ENCODE measurements around the gene ACOT9. TPM values are rescaled to one million over a fixed set of nuclear protein-coding genes. Genes with fewer than 3 reads are reported as not detected.
A peak's percentile ranks its signal among the peaks of the same experiment; 100 is the strongest.

Gene ACOT9, protein sequence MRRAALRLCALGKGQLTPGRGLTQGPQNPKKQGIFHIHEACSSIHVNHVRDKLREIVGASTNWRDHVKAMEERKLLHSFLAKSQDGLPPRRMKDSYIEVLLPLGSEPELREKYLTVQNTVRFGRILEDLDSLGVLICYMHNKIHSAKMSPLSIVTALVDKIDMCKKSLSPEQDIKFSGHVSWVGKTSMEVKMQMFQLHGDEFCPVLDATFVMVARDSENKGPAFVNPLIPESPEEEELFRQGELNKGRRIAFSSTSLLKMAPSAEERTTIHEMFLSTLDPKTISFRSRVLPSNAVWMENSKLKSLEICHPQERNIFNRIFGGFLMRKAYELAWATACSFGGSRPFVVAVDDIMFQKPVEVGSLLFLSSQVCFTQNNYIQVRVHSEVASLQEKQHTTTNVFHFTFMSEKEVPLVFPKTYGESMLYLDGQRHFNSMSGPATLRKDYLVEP
- total RNA-seq (10 to 100 TPM; 15.0 to 22.1 (median 19.2) TPM), total RNA-seq (10.7 to 58.8 (median 29.3) reads per million in 29 experiments)
- 28.1 TPM for total RNA-seq (2013)

GRCh38 chrX:23742697-23743622, at the start of gene ACOT9:
TSS of gene ACOT9 (minus strand) at chrX:23743276. CDS start at chrX:23743144, 132 bp downstream.
- H3K27me3 Mint-ChIP-seq = no peaks in the 10 kb centered on the region
- DNase-seq = peak; percentile 31 to 76 (median 61)
- peak within 1 kb of the TSS; percentile 66 for H3K27ac ChIP-seq (ENCODE audit: low read length)
- no peaks in the 10 kb centered on the region for H3K9me3 Mint-ChIP-seq
- ChIA-PET POLR2A (interaction anchor here (0.9 to 1.6 kb wide), 4 partner anchors 10 to 76 kb away, joined by 3 to 11 read pairs (median 4); partner anchors contain the start of genes SAT1 (in 2 of the 2) and PRDX4 (in 1 of the 2)), CTCF (interaction anchor here in 1 of 2 donors (0.5 to 1.6 kb wide), 5 partner anchors 31 to 311 kb away, joined by 3 to 4 read pairs (median 3); partner anchors contain the start of gene SAT1)
- H3K27ac Mint-ChIP-seq = peak within 1 kb of the TSS; percentile 71 to 79
- peak; percentile 88 to 92 (median 90) for ATAC-seq (replicated peaks in 1 of 4)
- H3K4me1 Mint-ChIP-seq = peaks cover 13 to 37% (median 23%) of the 10 kb centered on the region in 3 donors
- H3K36me3 ChIP-seq (ENCODE audit: control insufficient read depth in 2 of 2, extremely low read depth in 1 of 2, insufficient read depth in 1 of 2, low read length in 1 of 2) = no peaks in the 10 kb centered on the region
- peak within 1 kb of the TSS; percentile 66 to 88 (median 77) for H3K4me3 Mint-ChIP-seq
- H3K4me1 ChIP-seq (ENCODE audit: control insufficient read depth in 1 of 2, extremely low read depth in 1 of 2, insufficient read depth in 2 of 2, low read length in 2 of 2) = peaks cover 0 to 31% of the 10 kb centered on the region in 2 experiments
- under 1% methylated on average over 36 of the region's 73 CpGs for WGBS (ENCODE audit: insufficient coverage)
- no peaks in the 10 kb centered on the region for H3K9me3 ChIP-seq
- no peaks in the 10 kb centered on the region for H3K36me3 Mint-ChIP-seq
- H3K4me3 ChIP-seq (ENCODE audit: control insufficient read depth in 1 of 2, extremely low read depth in 1 of 2, low read length in 1 of 2) = peak within 1 kb of the TSS; percentile 70 to 73
- H3K27me3 ChIP-seq (replicated peaks in 1 of 2; ENCODE audit: control insufficient read depth in 2 of 2, extremely low read depth in 1 of 2, insufficient read depth in 2 of 2, low read length in 1 of 2) = no peaks in the 10 kb centered on the region

GRCh38 chrX:23790155-23790497, 47.0 kb upstream of the ACOT9 start:
- Histone ChIP-seq H3K27me3 (replicated peaks in 1 of 2; ENCODE audit: control insufficient read depth in 2 of 2, extremely low read depth in 1 of 2, insufficient read depth in 2 of 2, low read length in 1 of 2) (no peaks in the 10 kb centered on the region), H3K4me1 (ENCODE audit: control insufficient read depth in 1 of 2, extremely low read depth in 1 of 2, insufficient read depth in 2 of 2, low read length in 2 of 2) (no peaks in the 10 kb centered on the region), H3K9me3 (no peaks in the 10 kb centered on the region), H3K27ac (ENCODE audit: low read length) (no peak overlapping the region), H3K36me3 (ENCODE audit: control insufficient read depth in 2 of 2, extremely low read depth in 1 of 2, insufficient read depth in 1 of 2, low read length in 1 of 2) (peaks cover 0 to 13% of the 10 kb centered on the region in 2 donors), H3K4me3 (ENCODE audit: control insufficient read depth in 1 of 2, extremely low read depth in 1 of 2, low read length in 1 of 2) (no peak overlapping the region)
- WGBS (ENCODE audit: insufficient coverage) = no CpG with 5 or more reads among the region's 11 CpGs
- CTCF ChIA-PET = interaction anchor here in 1 of 2 donors (0.6 to 0.7 kb wide), 2 partner anchors 11 to 24 kb away, joined by 3 to 7 read pairs; no protein-coding TSS in a partner anchor
- Mint-ChIP-seq H3K27ac (no peak overlapping the region), H3K9me3 (no peaks in the 10 kb centered on the region), H3K27me3 (no peaks in the 10 kb centered on the region), H3K4me3 (no peak overlapping the region), H3K4me1 (peaks cover 8 to 10% (median 8%) of the 10 kb centered on the region in 3 donors), H3K36me3 (peaks cover 8% of the 10 kb centered on the region)
- ATAC-seq (replicated peaks in 1 of 4) (no peak), DNase-seq (no peak)
- POLR2A ChIA-PET = interaction anchor here in 1 of 2 donors (0.6 kb wide), 1 partner anchor 152 kb away, joined by 4 read pairs; no protein-coding TSS in a partner anchor

- DNase-seq = no peak
- ChIA-PET CTCF (interaction anchor here in 1 of 2 donors (0.6 kb wide), 1 partner anchor 223 kb away, joined by 5 read pairs; no protein-coding TSS in a partner anchor), POLR2A (interaction anchor here in 1 of 2 donors (0.7 kb wide), 1 partner anchor 106 kb away, joined by 3 read pairs; no protein-coding TSS in a partner anchor)
- H3K9me3 ChIP-seq = no peaks in the 10 kb centered on the region
- no peak overlapping the region for H3K4me3 ChIP-seq (ENCODE audit: control insufficient read depth in 1 of 2, extremely low read depth in 1 of 2, low read length in 1 of 2)
- H3K27ac ChIP-seq (ENCODE audit: low read length) = no peak overlapping the region
- H3K4me1 Mint-ChIP-seq = peaks cover 14 to 15% (median 14%) of the 10 kb centered on the region in 3 donors
- no peak overlapping the region for H3K27ac Mint-ChIP-seq
- H3K36me3 Mint-ChIP-seq = peaks cover 14% of the 10 kb centered on the region
- H3K9me3 Mint-ChIP-seq = no peaks in the 10 kb centered on the region
- H3K36me3 ChIP-seq (ENCODE audit: control insufficient read depth in 2 of 2, extremely low read depth in 1 of 2, insufficient read depth in 1 of 2, low read length in 1 of 2) = peaks cover 0 to 17% of the 10 kb centered on the region in 2 donors
- peaks cover 4 to 5% of the 10 kb centered on the region in 2 experiments for H3K4me1 ChIP-seq (ENCODE audit: control insufficient read depth in 1 of 2, extremely low read depth in 1 of 2, insufficient read depth in 2 of 2, low read length in 2 of 2)
- no peaks in the 10 kb centered on the region for H3K27me3 ChIP-seq (replicated peaks in 1 of 2; ENCODE audit: control insufficient read depth in 2 of 2, extremely low read depth in 1 of 2, insufficient read depth in 2 of 2, low read length in 1 of 2)
- 80% methylated on average over 1 of the region's 8 CpGs for WGBS (ENCODE audit: insufficient coverage)
- ATAC-seq (replicated peaks in 1 of 4) = no peak
- H3K4me3 Mint-ChIP-seq = no peak overlapping the region
- no peaks in the 10 kb centered on the region for H3K27me3 Mint-ChIP-seq
Measured at GRCh38 chrX:23789386-23790154, 46.5 kb upstream of the ACOT9 start.

DNA sequence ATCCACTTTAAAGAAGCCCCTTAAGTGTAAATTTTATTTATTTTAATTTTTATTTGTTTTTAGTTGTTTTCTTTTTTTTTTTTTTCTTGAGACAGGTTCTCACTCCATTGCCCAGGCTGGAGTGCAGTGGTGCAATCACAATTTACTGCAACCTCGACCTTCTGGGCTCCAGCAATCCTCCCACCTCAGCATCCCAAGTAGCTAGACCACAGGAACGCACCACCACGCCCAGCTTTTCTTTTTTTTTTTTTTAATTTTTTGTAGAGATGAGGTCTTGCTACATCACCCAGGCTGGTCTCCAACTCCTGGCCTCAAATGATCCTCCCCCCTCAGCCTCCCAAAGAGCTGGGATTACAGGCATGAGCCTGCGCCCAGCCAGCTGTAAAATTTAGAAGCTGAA, 45.9 kb upstream of the ACOT9 start:
- ATAC-seq (replicated peaks in 1 of 4) (no peak), DNase-seq (no peak)
- no peaks in the 10 kb centered on the region for H3K9me3 Mint-ChIP-seq
- H3K27me3 Mint-ChIP-seq = no peaks in the 10 kb centered on the region
- POLR2A ChIA-PET = interaction anchor here in 1 of 2 donors (0.7 kb wide), 1 partner anchor 107 kb away, joined by 3 read pairs; no protein-coding TSS in a partner anchor
- Histone ChIP-seq H3K9me3 (no peaks in the 10 kb centered on the region), H3K27me3 (replicated peaks in 1 of 2; ENCODE audit: control insufficient read depth in 2 of 2, extremely low read depth in 1 of 2, insufficient read depth in 2 of 2, low read length in 1 of 2) (no peaks in the 10 kb centered on the region), H3K27ac (ENCODE audit: low read length) (no peak overlapping the region), H3K4me1 (ENCODE audit: control insufficient read depth in 1 of 2, extremely low read depth in 1 of 2, insufficient read depth in 2 of 2, low read length in 2 of 2) (peaks cover 5 to 6% of the 10 kb centered on the region in 2 experiments), H3K36me3 (ENCODE audit: control insufficient read depth in 2 of 2, extremely low read depth in 1 of 2, insufficient read depth in 1 of 2, low read length in 1 of 2) (peaks cover 0 to 17% of the 10 kb centered on the region in 2 donors), H3K4me3 (ENCODE audit: control insufficient read depth in 1 of 2, extremely low read depth in 1 of 2, low read length in 1 of 2) (no peak overlapping the region)
- H3K4me3 Mint-ChIP-seq = no peak overlapping the region
- H3K36me3 Mint-ChIP-seq = peaks cover 20% of the 10 kb centered on the region
- H3K27ac Mint-ChIP-seq = no peak overlapping the region
- no CpG with 5 or more reads among the region's 4 CpGs for WGBS (ENCODE audit: insufficient coverage)
- peaks cover 20 to 21% (median 20%) of the 10 kb centered on the region in 3 donors for H3K4me1 Mint-ChIP-seq
- CTCF ChIA-PET = interaction anchor here in 1 of 2 donors (0.6 kb wide), 1 partner anchor 224 kb away, joined by 5 read pairs; no protein-coding TSS in a partner anchor

- H3K4me1 Mint-ChIP-seq = peaks cover 20 to 24% (median 23%) of the 10 kb centered on the region in 3 donors
- H3K4me3 Mint-ChIP-seq = no peak overlapping the region
- Histone ChIP-seq H3K36me3 (ENCODE audit: control insufficient read depth in 2 of 2, extremely low read depth in 1 of 2, insufficient read depth in 1 of 2, low read length in 1 of 2) (peaks cover 0 to 17% of the 10 kb centered on the region in 2 donors), H3K4me1 (ENCODE audit: control insufficient read depth in 1 of 2, extremely low read depth in 1 of 2, insufficient read depth in 2 of 2, low read length in 2 of 2) (peaks cover 5 to 6% of the 10 kb centered on the region in 2 experiments), H3K27me3 (replicated peaks in 1 of 2; ENCODE audit: control insufficient read depth in 2 of 2, extremely low read depth in 1 of 2, insufficient read depth in 2 of 2, low read length in 1 of 2) (no peaks in the 10 kb centered on the region), H3K27ac (ENCODE audit: low read length) (no peak overlapping the region), H3K4me3 (ENCODE audit: control insufficient read depth in 1 of 2, extremely low read depth in 1 of 2, low read length in 1 of 2) (no peak overlapping the region), H3K9me3 (no peaks in the 10 kb centered on the region)
- no peaks in the 10 kb centered on the region for H3K9me3 Mint-ChIP-seq
- ATAC-seq (replicated peaks in 1 of 4) (no peak), DNase-seq (no peak)
- no peak overlapping the region for H3K27ac Mint-ChIP-seq
- peaks cover 24% of the 10 kb centered on the region for H3K36me3 Mint-ChIP-seq
- POLR2A ChIA-PET = no interaction called here
- CTCF ChIA-PET = no interaction called here
- H3K27me3 Mint-ChIP-seq = no peaks in the 10 kb centered on the region
Measured at GRCh38 chrX:23788521-23788920, 45.4 kb upstream of the ACOT9 start.
